ENCODE measurements around the gene TECTA.
"Not testable (repeated sequence)": the region's sequence is repeated elsewhere in the genome, so short reads cannot be mapped to it uniquely, and the experiment has no call there.

Gene TECTA

DNA sequence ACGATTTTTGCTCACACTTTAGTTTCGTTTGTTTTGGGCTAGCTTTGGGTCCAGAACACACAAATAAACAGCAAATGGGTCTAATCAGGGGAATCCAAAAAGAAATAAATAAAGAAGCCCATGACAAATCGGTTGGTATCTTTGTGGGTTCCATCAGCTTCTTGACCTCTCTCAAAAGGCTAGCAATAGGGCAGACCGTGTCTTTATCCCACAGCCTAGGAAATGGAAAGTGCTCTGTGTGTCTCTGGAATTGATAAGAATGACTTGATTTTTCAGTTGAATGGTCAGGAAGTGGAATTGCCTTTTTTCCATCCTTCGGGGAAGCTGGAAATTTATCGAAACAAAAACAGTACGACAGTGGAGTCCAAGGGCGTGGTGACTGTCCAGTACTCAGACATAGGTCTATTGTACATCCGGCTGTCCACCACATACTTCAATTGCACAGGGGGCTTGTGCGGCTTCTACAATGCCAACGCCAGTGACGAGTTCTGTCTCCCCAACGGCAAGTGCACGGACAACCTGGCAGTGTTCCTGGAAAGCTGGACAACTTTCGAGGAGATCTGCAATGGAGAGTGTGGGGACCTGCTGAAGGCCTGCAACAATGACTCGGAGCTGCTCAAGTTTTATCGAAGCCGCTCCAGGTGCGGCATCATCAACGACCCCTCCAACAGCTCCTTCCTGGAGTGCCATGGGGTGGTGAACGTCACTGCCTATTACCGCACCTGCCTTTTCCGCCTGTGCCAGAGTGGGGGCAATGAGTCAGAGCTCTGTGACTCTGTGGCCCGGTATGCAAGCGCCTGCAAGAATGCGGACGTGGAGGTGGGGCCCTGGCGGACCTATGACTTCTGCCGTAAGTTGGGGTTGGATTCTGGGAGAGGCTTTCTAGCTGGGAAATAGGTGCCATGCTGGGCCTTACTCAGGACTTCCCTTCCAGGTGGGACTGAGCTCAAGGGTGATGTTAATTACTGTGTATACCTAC, 28.6 kb downstream of the TECTA start:
- DNase-seq: no peak

DNA sequence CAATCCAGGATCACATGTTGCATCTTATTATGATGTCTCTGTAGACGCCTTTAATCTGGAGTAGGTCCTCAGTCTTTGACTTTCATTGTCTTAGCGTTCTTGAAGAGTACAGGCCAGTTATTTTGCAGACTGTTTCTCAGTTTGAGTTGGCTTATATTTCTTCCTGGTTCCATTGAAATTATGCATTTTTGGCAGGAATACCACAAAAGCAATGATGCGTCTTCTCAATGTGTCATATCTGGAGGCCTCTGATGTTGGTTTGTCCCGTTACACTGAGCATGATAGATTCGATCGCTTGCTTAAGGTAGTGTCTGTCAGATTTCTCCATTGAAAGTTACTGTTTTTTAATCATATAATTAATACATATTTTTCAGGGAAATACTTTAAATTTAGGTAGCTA, 30.6 kb downstream of the TECTA start:
- no peak for DNase-seq

DNA sequence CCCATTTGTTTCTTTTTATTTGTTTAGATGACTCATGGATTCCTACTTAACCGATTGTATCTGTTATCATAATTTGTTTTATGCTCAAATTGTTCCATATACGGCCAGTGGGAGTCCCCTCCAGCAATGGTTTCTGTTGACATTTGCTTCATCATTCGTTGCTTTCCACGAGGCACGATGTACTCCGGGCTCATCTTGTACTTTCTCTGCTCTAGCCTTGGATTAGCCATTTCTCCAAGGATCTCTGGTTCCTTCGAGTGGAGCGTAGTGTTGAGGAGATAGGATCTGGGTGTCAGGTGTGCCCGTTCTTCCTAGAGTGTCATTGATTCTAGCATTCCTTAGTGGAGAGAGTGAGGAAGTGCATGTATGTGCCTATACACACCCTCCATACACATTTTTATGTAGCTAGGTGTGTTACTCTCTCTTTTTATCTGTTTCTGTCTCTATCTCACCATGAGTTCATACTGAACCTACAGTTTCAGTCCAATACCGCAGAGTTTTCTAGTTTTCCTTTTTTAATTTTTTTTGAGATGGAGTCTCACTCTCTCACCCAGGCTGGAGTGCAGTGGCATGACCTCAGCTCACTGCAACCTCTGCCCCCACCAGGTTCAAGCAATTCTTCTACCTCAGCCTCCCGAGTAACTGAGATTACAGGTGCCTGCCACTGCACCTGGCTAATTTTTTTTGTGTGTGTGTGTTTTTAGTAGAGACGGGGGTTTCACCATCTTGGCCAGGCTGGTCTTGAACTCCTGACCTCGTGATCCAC, 31.4 kb downstream of the TECTA start:
- DNase-seq: no peak

DNA sequence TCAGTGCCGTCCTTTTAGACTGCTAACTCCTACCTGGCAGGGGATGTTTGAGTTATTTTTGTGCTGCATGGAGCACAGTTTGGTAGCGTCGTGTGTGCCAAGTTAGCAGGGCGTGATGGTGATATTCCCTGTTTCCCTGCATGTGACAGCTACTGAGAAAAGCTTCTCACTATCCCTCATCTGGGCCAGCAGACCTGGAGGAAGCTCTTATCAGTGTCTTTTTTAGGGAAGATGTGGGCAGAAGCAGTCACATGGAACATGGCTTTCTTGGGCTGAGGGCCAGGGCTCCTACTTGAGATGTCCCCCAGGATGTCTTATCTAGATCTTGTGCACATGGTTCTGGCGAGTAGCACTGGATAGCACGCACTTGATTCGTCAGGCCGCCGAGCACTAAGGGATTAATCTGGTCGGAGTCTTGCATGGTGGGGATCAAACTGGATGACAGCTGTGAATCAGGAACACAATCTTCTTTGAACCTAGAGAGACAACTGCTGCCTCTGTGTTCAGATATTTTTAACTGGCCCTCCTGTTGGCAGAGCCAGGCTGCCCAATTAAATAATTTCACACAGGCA, 33.8 kb downstream of the TECTA start:
- DNase-seq: no peak

DNA sequence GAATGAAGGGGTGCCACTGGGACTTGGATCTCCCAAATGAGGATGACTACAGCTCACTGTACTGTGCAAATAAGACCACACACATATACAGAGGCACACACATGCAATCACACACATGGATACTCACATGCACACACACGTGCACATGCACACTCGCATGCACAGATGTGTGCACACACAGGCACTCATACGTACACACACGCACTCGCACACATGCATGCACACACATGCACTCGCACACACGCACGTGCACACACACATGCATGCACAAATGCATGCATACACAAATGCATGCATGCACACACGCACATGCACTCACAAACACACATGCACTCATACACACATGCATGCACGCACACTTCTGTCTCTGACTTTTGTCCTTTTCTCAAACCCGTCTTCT, 36.0 kb downstream of the TECTA start:
- no peak for DNase-seq

DNA sequence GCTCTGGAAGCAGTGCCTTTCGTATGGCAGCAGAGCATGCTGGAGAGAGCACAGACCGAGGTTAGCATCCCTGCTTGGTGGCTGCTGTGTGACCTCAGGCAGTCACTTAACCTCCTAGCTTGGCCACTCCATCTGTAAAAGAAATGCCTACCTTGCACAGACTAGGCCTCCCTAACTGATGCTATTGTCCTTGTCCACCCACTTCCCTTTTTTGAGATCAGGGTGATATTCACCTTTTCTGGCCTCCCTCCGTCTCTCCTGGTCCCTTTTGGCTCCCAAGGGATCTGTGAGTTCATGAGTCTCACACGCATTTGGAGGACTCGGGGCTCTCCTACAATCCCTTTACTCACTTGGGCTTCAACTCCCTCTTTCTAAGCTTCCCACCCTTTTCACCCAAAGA, 37.2 kb downstream of the TECTA start:
- DNase-seq: no peak

DNA sequence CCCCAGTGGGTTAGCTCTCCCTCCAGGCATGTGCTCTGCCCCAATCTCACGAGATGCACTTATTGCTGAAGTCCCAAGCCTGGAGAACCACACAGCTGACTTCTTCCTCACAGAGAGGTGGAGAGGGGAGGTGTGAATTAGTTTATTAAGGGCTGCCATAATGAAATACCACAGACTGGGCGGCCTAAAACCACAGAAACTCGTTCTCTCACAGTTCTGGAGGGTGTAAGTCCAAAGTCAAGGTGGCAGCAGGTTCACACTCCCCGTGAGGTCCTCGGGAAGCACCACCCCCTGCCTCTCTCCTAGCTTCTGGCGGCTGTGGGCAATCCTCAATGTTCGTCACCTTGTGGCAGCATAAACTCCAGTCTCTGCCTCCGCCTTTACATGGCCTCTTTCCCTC, 39.3 kb downstream of the TECTA start:
- DNase-seq: no peak

DNA sequence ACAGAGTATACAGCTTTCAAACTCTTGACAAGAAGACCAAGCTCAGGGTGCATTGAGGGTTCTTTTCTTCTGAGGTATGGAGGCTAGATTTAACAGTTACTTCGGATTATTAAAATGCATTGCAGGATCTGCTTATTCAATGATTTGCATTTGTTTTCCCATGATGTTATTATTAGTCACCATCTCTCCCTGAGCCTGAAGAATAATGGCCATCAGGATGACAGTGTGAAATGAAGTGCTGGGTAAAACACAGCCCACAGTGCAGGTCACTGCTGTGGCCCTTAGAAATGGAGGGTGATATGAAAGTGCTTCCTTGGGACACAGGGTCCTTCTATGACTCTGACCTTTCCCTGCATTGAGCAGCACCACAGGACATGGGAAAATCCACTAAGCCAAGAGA, 40.0 kb downstream of the TECTA start:
- no peak for DNase-seq

DNA sequence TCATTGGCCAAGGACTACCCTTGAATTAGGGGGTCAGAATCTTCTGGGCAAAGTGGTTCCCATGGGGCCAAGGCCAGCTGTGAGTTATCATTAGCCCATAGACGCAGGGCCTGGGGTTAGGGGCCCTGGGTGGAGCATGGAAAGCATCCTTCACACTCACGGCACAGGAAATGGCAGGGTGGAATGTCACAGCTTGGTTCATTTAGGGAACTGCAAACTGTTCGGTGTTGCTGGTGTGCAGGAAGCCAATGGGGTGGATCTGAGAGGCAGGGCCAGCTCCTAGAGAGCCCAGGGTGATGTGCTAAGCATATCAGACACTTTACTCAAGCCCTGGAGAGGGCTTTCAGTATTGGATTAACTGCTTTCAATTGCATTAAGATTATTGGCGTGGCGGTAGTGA, 42.9 kb downstream of the TECTA start:
- no peak for DNase-seq

DNA sequence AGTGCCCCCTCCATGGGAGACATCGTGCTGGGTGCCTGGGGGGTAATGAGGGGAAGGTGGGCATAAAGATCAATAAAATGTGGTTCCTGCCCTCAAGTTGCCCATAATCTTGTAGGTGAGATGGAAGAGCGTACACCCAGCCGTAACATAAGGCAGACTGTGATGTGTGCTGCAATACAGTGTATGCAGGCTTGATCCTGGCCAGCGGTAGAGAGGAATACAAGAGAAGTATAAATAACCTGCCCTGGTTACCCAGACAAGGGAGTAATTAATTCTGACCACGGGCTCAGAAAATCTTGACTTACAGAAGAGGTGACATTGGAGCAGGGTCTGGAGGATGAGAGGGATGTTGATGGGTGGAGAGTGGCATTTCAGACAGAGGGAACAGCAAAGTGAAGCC, 43.7 kb downstream of the TECTA start:
- no peak for DNase-seq

DNA sequence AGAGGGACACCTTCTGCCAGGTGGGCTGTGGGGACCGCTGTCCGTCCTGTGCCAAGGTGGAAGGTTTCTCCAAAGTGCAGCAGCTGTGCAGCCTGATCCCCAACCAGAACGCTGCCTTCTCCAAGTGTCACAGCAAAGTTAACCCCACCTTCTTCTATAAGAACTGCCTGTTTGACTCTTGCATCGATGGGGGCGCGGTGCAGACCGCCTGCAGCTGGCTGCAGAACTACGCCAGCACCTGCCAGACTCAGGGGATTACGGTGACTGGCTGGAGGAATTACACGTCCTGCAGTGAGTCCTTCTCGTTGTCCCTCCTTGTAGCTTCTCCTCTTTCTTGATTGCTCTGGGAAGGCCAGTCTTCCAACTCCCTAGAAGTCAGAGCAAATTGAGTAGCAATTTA, 44.8 kb downstream of the TECTA start:
- DNase-seq: no peak

DNA sequence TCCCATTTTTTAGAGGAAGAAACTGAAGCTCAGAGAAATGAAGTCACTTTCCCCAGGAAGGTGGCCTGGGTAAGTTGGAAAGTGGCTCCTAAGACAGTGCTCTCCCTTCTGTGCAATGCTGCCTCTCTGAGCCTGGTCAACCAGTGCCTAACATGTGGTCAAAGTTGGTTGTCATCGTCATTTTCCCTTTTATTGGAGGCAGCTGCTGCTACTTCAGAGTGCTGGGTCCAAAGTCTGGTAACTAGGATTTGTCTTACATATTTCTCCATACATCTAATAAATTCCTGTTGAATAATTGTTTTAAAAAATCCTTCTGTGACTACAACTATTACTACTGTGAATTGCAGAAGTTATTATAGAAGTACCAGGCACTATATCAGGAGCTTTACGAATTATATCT, 48.1 kb downstream of the TECTA start:
- no peak for DNase-seq

DNA sequence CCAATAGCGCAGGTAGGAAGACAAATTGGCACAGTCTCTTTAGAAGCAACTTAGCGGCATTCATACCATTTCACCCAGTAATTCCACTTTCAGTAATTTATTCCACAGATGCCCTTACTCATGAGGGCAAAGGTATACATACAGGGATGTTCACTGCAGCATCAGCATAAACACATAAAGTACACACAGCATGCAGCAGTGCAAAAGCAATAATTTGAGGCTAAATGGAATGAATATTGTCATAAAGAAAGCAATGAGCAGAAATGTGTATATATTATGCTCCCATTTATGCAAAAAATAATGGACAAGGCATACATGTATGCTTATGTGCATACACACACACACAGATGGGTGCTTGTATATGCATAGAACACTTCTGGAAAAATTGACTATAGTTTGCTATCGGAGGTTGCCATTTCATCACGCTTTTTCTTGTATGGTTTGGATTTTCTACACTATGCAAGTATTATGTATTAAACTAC, 50.2 kb downstream of the TECTA start:
- no peak for DNase-seq

DNA sequence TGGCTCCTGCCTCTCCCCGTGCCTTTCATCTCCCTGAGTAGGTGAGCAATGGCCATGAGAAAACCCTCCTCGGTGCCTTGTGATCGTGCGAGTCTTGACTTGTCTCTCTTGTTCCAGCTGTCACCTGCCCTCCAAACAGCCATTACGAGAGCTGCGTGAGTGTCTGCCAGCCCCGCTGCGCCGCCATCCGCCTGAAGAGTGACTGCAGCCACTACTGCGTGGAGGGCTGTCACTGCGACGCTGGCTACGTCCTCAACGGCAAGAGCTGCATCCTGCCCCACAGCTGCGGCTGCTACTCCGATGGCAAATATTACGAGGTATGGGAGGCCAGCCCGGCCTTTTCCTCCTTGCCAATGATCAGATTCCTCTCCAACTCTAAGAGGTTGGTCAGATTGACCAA, 51.7 kb downstream of the TECTA start:
- DNase-seq: no peak

DNA sequence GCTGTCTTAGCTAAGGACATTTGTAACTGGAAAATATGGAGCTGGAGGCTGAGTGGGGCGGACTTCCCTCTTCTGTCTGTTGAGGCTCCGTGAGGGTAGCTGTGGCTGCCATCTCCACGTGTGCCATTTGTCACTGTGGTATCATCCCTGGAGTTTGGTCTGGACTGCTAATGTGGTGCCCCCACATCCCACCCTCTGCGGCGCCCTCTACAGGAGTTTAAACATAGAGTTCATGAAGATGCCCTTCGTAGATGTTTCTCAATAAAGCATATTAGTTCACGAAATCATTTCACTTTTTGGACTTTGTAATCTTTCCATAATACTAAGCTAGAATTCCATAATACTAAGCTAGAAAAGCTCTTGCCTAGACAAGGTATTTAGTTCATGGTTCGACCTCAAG, 52.4 kb downstream of the TECTA start:
- no peak for DNase-seq

DNA sequence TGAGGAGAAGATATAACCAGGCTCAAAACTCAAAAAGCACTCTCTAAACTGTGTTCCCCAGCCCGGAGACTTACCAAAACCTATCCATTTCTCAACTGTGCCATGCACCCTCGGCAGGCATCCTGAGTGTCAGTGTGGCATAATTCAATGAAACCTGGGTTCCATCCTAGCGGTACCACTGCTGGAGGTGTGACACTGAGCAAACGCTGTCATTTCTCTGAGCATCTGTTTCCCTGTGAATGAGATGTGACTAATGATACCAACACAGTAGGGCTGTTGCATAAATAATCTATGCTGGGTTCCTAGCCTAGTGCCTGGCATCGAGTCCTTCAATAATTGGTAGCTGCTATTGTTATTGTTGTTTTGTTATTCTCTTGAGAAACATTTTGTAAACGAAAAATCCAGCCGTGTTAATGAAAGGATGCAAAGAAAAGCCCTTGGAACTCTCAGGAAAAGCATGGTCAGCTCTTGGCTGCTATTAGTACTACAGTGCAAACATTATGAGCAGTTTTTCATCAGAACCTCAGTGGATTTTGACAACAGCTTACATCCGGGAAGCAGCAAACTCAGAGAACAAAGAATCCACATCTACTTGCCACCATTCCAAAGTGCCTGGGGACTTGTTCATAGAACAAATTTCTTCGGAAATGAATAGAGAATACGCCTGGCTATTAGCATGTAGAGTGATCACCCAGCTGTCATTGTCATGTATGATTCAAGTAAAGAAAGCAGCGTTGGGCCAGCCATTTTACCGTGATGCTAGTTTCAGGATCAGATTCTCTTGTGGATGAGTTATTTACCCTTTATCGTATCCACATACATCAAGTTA, 53.7 kb downstream of the TECTA start:
- DNase-seq: no peak

DNA sequence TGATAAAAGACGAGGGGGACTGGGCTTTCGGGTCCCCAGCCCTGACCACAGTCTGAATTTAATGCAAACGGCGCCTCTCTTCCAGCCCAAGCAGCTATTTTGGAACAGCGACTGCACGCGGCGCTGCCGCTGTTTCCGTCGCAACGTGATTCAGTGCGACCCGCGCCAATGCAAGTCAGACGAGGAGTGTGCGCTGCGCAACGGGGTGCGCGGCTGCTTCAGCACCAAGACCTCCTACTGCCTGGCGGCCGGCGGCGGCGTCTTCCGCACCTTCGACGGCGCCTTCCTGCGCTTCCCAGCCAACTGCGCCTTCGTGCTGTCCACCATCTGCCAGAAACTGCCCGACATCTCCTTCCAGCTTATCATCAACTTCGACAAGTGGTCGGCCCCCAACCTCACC, 56.7 kb downstream of the TECTA start:
- no peak for DNase-seq

DNA sequence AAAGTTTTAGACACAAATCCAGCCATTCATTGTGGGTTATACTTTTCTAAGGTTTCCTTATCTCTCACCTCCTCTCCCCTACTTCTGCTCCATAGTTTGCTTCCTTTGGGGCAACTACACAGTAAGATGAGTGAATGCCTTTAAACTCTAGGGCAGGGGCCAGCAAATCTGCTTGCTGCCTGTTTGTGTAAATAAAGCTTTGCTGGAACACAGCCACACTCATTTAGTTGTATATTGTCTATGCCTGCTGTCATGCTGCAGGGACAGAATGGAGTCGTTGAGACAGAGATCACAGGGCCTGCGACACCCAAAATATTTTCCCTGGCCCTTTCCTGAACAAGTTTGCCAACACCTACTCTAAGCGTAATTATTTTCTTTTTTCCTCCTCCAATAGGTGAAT, 58.7 kb downstream of the TECTA start:
- DNase-seq: no peak

DNA sequence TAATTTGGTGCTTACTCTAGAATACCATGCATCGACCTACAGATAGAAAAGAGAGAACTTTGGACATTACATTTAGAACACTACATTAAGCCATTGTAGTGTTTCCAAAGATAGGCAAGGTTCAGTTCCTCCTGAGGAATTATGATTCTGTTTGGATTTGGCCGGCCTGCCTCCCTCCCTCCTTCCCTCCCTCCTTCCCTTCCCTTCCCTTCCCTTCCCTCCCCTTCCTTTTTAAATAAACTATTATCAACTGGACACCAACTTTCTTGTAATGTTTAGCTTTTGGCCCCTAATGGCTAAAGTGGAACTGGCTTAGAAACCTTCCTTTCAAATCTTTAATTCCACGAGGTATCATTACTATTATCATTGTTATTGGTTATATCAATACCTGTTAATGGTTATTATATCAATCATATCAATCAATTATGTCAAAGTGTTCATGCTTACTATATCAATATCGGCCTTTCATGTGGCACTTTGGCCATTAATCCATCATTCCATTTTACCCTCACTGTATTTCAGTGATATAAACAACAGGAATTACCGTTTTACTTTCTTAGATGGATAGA, 60.4 kb downstream of the TECTA start:
- no peak for DNase-seq

DNA sequence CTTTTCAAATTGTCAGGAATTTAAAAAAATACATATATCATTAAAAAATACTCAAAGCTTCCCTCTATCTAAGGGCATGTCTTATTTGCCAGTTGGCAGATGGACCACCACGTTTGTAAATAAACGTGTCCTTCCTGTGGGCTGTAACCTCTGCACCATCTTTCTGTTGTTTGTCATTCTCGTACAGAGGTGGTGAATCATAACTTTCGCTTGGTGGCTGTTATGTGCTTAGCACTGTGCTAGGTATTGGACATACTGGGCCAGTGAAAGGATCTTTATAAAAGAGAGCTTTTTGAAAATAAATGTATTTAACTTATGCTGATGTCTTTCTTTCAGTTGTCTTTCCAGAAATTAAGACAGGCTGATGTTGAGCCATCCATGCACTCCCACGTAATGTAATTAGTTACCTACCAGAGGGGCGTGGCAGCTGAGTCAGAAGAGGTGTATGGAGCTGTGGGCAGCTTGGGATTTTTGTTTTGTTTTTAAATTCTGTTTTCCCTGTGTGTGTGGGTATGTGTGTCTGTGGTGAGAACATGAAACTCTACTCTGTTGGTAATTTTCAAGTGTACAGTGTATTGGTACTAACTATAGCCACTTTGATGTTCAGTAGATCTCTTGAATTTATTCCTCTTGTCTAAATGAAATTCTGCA, 62.7 kb downstream of the TECTA start:
- no peak for DNase-seq

DNA sequence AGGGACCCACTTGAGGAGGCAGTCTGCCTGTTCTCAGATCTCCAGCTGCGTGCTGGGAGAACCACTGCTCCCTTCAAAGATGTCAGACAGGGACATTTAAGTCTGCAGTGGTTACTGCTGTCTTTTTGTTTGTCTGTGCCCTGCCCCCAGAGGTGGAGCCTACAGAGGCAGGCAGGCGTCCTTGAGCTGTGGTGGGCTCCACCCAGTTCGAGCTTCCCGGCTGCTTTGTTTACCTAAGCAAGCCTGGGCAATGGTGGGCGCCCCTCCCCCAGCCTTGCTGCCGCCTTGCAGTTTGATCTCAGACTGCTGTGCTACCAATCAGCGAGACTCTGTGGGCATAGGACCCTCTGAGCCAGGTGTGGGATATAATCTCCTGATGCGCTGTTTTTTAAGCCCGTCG, 76.6 kb downstream of the TECTA start:
- not testable (repeated sequence) for DNase-seq

DNA sequence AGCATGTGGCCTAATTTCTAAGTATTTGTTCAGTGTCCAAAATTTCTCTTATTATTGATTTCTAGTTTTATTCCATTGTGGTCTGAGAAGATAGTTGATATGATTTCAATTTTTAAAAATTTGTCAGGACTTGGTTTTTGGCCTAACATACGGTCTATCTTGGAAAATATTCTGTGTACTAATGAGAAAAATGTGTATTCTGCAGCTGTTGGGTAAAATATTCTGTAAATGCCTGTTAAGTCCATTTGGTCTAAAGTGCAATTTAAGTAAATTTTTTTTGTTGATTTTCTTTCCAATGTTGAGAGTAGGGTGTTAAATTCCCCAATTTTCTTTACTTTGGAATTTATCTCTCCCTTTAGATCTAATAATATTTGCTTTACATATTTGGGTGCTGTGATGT, 78.3 kb downstream of the TECTA start:
- DNase-seq: no peak
